ENCODE results near the gene DLG5. TPM values are rescaled to one million over a fixed set of nuclear protein-coding genes. Genes with fewer than 3 reads are reported as not detected.

DLG5 gene
- total RNA-seq, 2 donors from 2014 or later, result 22.6 to 35.6 TPM

DNA sequence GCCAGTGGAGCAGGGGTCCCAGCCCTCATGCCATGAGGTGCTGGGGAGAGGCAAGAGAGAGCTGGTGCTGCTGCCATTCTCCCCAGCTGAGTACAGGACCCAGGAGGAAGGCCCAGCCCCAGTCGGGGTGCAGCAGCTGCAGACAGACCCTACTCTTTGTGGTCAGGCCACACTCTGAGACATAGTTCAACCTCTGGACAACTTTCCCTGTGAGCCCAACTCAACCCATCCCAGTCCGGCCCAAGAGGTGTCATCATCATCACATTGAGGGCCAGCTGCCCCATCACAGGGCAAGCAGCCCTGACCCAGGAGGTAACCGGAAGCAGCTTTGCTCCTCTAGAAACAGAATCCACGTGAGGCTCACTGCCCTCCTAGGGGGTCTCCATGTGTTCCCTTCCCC is 155.1 kb downstream of the DLG5 start:
- no peak for ATAC-seq
- Histone ChIP-seq H3K36me3 (replicated peaks in 1 of 2; ENCODE audit: insufficient read depth in 1 of 2, low read depth in 2 of 2) (no peaks in the 10 kb centered on the region), H3K27ac (no peak overlapping the region), H3K9me3 (peaks cover 0 to 2% (median 0%) of the 10 kb centered on the region in 3 donors), H3K4me3 (no peak overlapping the region), H3K4me1 (no peaks in the 10 kb centered on the region), H3K27me3 (no peaks in the 10 kb centered on the region)
- WGBS, 2 donors, result 73 to 90% methylated on average over 4 of the region's 4 CpGs
- DNase-seq, result no peak
- no peak for TF ChIP-seq POLR2A (IDR thresholded peaks at IDR 0.05)
- TF ChIP-seq, protein P1, sequence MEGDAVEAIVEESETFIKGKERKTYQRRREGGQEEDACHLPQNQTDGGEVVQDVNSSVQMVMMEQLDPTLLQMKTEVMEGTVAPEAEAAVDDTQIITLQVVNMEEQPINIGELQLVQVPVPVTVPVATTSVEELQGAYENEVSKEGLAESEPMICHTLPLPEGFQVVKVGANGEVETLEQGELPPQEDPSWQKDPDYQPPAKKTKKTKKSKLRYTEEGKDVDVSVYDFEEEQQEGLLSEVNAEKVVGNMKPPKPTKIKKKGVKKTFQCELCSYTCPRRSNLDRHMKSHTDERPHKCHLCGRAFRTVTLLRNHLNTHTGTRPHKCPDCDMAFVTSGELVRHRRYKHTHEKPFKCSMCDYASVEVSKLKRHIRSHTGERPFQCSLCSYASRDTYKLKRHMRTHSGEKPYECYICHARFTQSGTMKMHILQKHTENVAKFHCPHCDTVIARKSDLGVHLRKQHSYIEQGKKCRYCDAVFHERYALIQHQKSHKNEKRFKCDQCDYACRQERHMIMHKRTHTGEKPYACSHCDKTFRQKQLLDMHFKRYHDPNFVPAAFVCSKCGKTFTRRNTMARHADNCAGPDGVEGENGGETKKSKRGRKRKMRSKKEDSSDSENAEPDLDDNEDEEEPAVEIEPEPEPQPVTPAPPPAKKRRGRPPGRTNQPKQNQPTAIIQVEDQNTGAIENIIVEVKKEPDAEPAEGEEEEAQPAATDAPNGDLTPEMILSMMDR (IDR thresholded peaks at IDR 0.05), result no peak
- intact Hi-C loops (cut with DNase I), result no loop called here

DNA sequence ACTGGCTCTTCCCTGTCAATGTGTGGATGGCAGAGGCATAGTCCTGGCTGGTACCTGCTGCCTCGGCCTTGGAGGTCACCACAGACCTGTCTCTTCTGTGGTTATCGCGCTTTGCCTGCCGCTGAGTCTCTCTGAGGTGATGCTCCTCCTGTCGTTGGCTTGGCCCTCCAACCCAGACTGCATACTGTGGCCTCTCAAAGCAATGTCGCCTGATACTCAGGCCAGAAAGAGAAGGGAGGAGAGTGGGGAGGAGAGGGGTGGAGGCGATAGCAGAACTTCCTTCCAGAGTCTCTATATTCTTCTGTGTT is 155.7 kb downstream of the DLG5 start:
- Histone ChIP-seq H3K36me3 (replicated peaks in 1 of 2; ENCODE audit: insufficient read depth in 1 of 2, low read depth in 2 of 2) (no peaks in the 10 kb centered on the region), H3K27ac (no peak overlapping the region), H3K4me1 (no peaks in the 10 kb centered on the region), H3K27me3 (no peaks in the 10 kb centered on the region), H3K4me3 (no peak overlapping the region), H3K9me3 (no peaks in the 10 kb centered on the region)
- DNase-seq (no peak), ATAC-seq (no peak)
- 79 to 80% methylated on average over 6 to 7 of the region's 7 CpGs for WGBS, 2 donors
- TF ChIP-seq POLR2A (IDR thresholded peaks at IDR 0.05), result no peak
- TF ChIP-seq, protein P1 (IDR thresholded peaks at IDR 0.05), result no peak
- intact Hi-C loops (cut with DNase I), result no loop called here

DNA sequence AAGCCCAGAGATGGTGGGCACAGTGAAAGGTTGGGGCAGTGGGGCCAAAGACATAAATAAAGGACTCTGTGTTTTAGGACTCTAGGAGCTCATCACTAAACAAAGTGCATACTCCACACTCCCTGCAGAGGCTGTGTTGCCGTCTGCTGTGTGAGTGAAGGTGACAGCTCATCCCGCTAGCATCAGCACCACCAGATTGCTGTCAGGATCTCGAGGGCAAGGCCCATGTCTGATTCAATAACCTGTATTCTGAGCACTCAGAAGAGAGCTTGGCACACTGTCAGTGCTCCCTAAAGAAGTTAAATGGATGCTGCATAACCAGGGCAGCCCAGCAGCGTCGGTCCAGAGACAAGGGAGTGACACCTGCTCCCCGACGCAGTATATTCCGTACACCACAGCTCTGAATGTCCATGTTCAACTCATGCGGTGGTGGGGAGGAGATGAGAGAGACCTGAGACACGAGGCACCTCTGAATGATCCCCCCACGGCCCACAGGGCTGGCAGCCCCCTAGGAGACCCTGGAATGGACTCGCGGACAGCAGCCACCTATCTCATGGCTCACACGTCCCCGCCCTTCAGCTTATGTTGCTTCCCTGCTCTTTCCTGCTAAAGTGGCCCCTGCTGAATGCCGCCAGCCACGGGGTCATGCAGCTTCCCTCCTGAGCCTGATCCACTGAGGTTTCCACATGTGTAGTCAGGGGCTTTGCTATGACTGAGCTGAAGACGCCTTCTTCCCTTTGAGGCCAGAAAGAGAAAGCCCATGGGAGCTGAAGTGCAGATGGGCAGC is 156.3 kb downstream of the DLG5 start:
- intact Hi-C loops (cut with DNase I), result no loop called here
- H3K9me3 ChIP-seq, result no peaks in the 10 kb centered on the region
- DNase-seq (no peak), ATAC-seq (no peak)
- no peak overlapping the region for H3K27ac ChIP-seq
- no peak for TF ChIP-seq POLR2A (IDR thresholded peaks at IDR 0.05)
- TF ChIP-seq, protein P1 (IDR thresholded peaks at IDR 0.05), result no peak
- no peak overlapping the region for H3K4me3 ChIP-seq
- H3K36me3 ChIP-seq (replicated peaks in 1 of 2; ENCODE audit: insufficient read depth in 1 of 2, low read depth in 2 of 2), result no peaks in the 10 kb centered on the region
- WGBS, 2 donors, result 76 to 84% methylated on average over 16 to 18 of the region's 18 CpGs
- no peaks in the 10 kb centered on the region for H3K27me3 ChIP-seq
- no peaks in the 10 kb centered on the region for H3K4me1 ChIP-seq

DNA sequence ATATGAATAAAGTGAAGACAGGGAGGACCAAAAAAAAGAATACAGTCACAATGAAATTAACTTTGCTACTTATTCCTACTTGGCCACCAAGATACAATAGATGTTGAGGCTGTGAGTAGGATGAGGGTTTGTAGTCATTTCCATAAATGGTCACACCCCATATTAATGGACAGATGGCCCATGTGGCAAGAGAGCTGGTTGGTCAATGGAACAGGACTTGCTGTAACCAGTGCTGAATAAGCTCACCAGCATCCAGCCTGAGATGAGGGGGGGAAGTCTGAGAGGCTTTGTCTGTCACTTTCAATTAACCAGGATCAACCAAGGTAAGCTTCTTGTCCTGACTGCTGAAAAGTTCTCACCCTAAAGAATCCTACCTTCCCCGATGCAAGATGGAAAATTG is 158.5 kb downstream of the DLG5 start:
- 76 to 93% methylated on average over 1 of the region's 1 CpG for WGBS, 2 donors
- Histone ChIP-seq H3K36me3 (replicated peaks in 1 of 2; ENCODE audit: insufficient read depth in 1 of 2, low read depth in 2 of 2) (no peaks in the 10 kb centered on the region), H3K27ac (no peak overlapping the region), H3K4me1 (no peaks in the 10 kb centered on the region), H3K27me3 (no peaks in the 10 kb centered on the region), H3K4me3 (no peak overlapping the region), H3K9me3 (no peaks in the 10 kb centered on the region)
- ATAC-seq (no peak), DNase-seq (no peak)
- TF ChIP-seq, protein P1 (IDR thresholded peaks at IDR 0.05), result no peak
- TF ChIP-seq POLR2A (IDR thresholded peaks at IDR 0.05), result no peak
- intact Hi-C loops (cut with DNase I), result no loop called here
